ENCODE data around the gene HYAL4. TPM values are rescaled to one million over a fixed set of nuclear protein-coding genes. Genes with fewer than 3 reads are reported as not detected.
"Not testable (repeated sequence)": the region's sequence is repeated elsewhere in the genome, so short reads cannot be mapped to it uniquely, and the experiment has no call there.

Gene HYAL4, protein sequence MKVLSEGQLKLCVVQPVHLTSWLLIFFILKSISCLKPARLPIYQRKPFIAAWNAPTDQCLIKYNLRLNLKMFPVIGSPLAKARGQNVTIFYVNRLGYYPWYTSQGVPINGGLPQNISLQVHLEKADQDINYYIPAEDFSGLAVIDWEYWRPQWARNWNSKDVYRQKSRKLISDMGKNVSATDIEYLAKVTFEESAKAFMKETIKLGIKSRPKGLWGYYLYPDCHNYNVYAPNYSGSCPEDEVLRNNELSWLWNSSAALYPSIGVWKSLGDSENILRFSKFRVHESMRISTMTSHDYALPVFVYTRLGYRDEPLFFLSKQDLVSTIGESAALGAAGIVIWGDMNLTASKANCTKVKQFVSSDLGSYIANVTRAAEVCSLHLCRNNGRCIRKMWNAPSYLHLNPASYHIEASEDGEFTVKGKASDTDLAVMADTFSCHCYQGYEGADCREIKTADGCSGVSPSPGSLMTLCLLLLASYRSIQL
- total RNA-seq, result under 1 TPM in 1 of 8 experiments, not detected in 7; 0.24 TPM

DNA sequence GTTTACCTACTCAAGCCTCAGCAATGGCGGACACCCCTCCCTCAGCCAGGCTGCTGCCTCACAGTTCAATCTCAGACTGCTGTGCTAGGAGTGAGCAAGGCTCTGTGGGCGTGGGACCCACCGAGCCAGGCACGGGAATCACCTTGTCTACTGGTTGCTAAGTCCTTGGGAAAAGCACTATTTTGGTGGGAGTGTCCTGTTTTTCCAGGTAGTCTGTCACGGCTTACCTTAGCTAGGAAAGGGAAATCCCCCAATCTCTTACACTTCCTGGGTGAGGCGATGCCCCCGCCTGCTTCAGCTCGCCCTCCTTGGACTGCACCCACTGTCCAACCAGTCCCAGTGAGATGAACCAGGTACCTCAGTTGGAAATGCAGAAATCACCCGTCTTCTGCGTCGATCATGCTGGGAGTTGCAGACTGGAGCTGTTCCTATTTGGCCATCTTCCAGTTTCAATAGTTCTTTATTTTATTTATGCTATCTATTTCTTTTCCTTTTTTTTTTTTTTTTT, at the start of gene HYAL4:
Gene HYAL4 (plus strand): TSS at position 458 of the 508 bp plus-strand sequence. CDS start 23,105 bp downstream, outside the sequence.
- H3K4me3 ChIP-seq, result no peak within 1 kb of the TSS
- H3K27ac ChIP-seq, result no peak within 1 kb of the TSS
- in situ Hi-C loops (cut with MboI; ENCODE audit: low pct_unique_long_range_greater_than_20kb in 2 of 9, low sequenced_read_pairs in 9 of 9, unreplicated experiment in 9 of 9), result no loop called here
- no peaks in the 10 kb centered on the region for H3K4me1 ChIP-seq (replicated peaks in 1 of 2)
- no peak for ATAC-seq (replicated peaks in 6 of 8)
- 40 to 100% (median 90%) methylated on average over 1 to 6 of the region's 11 CpGs; no CpG with 5 or more reads in 3 of the 10 experiments for WGBS, 10 experiments

DNA sequence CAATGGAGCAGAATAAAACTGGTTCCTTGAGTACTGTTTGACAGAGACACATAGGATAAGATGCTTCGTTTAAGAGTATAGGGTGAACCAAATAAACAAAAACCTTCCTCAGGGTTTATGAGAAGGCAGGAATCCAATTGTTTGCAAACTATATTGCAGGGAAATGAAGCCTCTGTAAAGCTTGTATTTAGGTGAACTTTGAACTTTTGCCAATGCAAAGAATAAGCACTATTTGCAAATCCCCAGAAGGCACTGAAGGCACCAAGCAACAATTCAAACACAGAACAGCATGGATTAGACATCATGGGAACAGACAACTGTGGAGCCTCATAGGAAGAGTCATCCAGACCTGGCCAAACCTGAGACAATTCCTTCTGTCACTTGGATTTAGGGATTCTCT, 49.1 kb upstream of the HYAL4 start:
- in situ Hi-C loops (cut with MboI; ENCODE audit: low pct_unique_long_range_greater_than_20kb in 2 of 9, low sequenced_read_pairs in 9 of 9, unreplicated experiment in 9 of 9), result no loop called here
- H3K4me1 ChIP-seq (replicated peaks in 1 of 2), result no peaks in the 10 kb centered on the region
- ATAC-seq (replicated peaks in 6 of 8), result no peak
- WGBS, 10 experiments, result 0 to 86% (median 51%) methylated on average over 1 of the region's 1 CpG; no CpG with 5 or more reads in 4 of the 10 experiments
- no peak overlapping the region for H3K27ac ChIP-seq
- no peak overlapping the region for H3K4me3 ChIP-seq

DNA sequence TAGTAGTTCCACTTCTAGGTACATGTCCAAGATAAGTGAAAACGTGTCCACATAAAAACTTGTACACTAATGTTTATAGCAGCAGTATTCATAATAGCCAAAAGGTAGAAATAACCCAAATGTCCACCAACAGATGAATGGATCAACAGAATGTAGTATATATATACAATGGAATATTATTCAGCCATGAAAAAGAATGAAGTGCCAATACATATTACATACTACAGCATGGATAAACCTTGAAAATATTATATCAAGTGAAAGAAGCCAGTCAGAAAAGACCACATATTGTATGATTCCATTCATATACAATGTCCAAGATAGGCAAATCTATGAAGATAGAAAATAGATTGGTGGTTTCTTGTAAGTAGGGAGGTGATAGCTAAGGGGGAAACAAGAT, 48.4 kb upstream of the HYAL4 start:
- Histone ChIP-seq H3K4me1 (replicated peaks in 1 of 2) (no peaks in the 10 kb centered on the region), H3K27ac (no peak overlapping the region), H3K4me3 (no peak overlapping the region)
- in situ Hi-C loops (cut with MboI; ENCODE audit: low pct_unique_long_range_greater_than_20kb in 2 of 9, low sequenced_read_pairs in 9 of 9, unreplicated experiment in 9 of 9), result no loop called here
- ATAC-seq (replicated peaks in 6 of 8), result no peak
- 0 to 100% (median 67%) methylated on average over 1 of the region's 1 CpG; no CpG with 5 or more reads in 3 of the 10 experiments for WGBS, 10 experiments

DNA sequence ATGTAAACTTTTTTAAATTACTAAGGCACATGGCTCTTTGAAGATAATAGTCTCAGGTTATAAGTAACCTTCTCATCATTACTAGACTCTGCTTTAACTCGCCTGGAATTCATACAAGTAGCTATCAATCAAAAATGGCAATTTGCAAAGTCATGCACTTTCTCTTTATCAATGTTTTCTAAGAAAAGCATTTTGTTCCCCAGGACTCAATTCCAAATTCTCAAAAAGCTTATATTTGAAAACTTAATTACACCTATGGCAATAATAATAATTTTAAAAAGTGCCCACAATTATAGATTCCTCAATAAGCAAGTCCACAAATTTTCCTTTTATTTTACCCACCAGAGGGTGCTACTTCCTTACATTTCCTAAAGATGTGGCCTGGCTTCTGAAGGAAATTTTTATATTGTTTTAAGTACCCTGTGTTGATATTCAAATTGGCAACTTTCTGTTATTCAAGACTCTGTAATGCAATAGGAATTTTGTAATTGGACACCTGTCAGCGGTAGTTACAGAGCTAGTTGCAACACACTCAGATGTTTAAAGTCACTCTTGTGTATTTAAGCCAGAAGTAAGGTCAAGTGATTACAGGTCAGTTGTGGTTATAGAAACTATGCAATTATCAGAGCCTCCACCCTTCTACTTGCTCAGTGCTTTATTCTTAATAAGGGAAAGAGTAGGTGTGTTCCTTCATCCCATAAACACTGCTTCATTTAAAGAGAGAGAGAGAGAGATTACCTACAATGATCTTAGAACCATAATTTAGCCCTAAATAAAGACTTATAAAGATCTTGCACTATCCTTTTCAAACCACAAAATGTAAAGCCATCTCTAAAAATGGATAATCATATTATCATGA, 47.1 kb upstream of the HYAL4 start:
- Histone ChIP-seq H3K27ac (no peak overlapping the region), H3K4me3 (no peak overlapping the region), H3K4me1 (replicated peaks in 1 of 2) (no peaks in the 10 kb centered on the region)
- in situ Hi-C loops (cut with MboI; ENCODE audit: low pct_unique_long_range_greater_than_20kb in 2 of 9, low sequenced_read_pairs in 9 of 9, unreplicated experiment in 9 of 9), result no loop called here
- WGBS, 10 experiments, result 0 to 71% (median 39%) methylated on average over 1 to 2 of the region's 2 CpGs
- peak in 5 of 8 experiments; percentile 21 to 95 (median 90) for ATAC-seq (replicated peaks in 6 of 8)

GRCh38 chr7:123798532-123799188, 46.3 kb upstream of the HYAL4 start:
- Histone ChIP-seq H3K4me3 (no peak overlapping the region), H3K4me1 (replicated peaks in 1 of 2) (no peaks in the 10 kb centered on the region), H3K27ac (no peak overlapping the region)
- in situ Hi-C loops (cut with MboI; ENCODE audit: low pct_unique_long_range_greater_than_20kb in 2 of 9, low sequenced_read_pairs in 9 of 9, unreplicated experiment in 9 of 9), result no loop called here
- ATAC-seq (replicated peaks in 6 of 8), result no peak
- 20 to 97% (median 84%) methylated on average over 1 to 6 of the region's 6 CpGs; no CpG with 5 or more reads in 1 of the 10 experiments for WGBS, 10 experiments

- Histone ChIP-seq H3K4me1 (replicated peaks in 1 of 2) (no peaks in the 10 kb centered on the region), H3K4me3 (no peak overlapping the region), H3K27ac (no peak overlapping the region)
- ATAC-seq (replicated peaks in 6 of 8), result no peak
- WGBS, 10 experiments, result 0 to 92% (median 67%) methylated on average over 1 of the region's 1 CpG; no CpG with 5 or more reads in 1 of the 10 experiments
- in situ Hi-C loops (cut with MboI; ENCODE audit: low pct_unique_long_range_greater_than_20kb in 2 of 9, low sequenced_read_pairs in 9 of 9, unreplicated experiment in 9 of 9), result loop anchor here in 1 of 9 experiments (10.0 kb wide), 1 partner anchor 63 kb away; no protein-coding TSS in a partner anchor
These were observed 42.7 kb upstream of the HYAL4 start for GRCh38 chr7:123802249-123802648.

GRCh38 chr7:123805287-123805686, 39.7 kb upstream of the HYAL4 start:
- in situ Hi-C loops (cut with MboI; ENCODE audit: low pct_unique_long_range_greater_than_20kb in 2 of 9, low sequenced_read_pairs in 9 of 9, unreplicated experiment in 9 of 9), result loop anchor here in 1 of 9 experiments (10.0 kb wide), 1 partner anchor 60 kb away; no protein-coding TSS in a partner anchor
- Histone ChIP-seq H3K4me3 (no peak overlapping the region), H3K27ac (no peak overlapping the region), H3K4me1 (replicated peaks in 1 of 2) (no peaks in the 10 kb centered on the region)
- no peak for ATAC-seq (replicated peaks in 6 of 8)

- H3K27ac ChIP-seq, result no peak overlapping the region
- in situ Hi-C loops (cut with MboI; ENCODE audit: low pct_unique_long_range_greater_than_20kb in 2 of 9, low sequenced_read_pairs in 9 of 9, unreplicated experiment in 9 of 9), result loop anchor here in 1 of 9 experiments (10.0 kb wide), 1 partner anchor 55 kb away; no protein-coding TSS in a partner anchor
- H3K4me1 ChIP-seq (replicated peaks in 1 of 2), result no peaks in the 10 kb centered on the region
- 0 to 100% (median 40%) methylated on average over 1 to 2 of the region's 2 CpGs; no CpG with 5 or more reads in 4 of the 10 experiments for WGBS, 10 experiments
- no peak overlapping the region for H3K4me3 ChIP-seq
- ATAC-seq (replicated peaks in 6 of 8), result no peak
These were observed 35.5 kb upstream of the HYAL4 start for GRCh38 chr7:123809471-123809870.

- no peaks in the 10 kb centered on the region for H3K4me1 ChIP-seq (replicated peaks in 1 of 2)
- no peak overlapping the region for H3K27ac ChIP-seq
- no peak for ATAC-seq (replicated peaks in 6 of 8)
- H3K4me3 ChIP-seq, result no peak overlapping the region
- in situ Hi-C loops (cut with MboI; ENCODE audit: low pct_unique_long_range_greater_than_20kb in 2 of 9, low sequenced_read_pairs in 9 of 9, unreplicated experiment in 9 of 9), result no loop called here
These were observed 33.9 kb upstream of the HYAL4 start for GRCh38 chr7:123811056-123811455.

GRCh38 chr7:123816916-123817315, 28.1 kb upstream of the HYAL4 start:
- H3K27ac ChIP-seq, result no peak overlapping the region
- no peak overlapping the region for H3K4me3 ChIP-seq
- no peak for ATAC-seq (replicated peaks in 6 of 8)
- in situ Hi-C loops (cut with MboI; ENCODE audit: low pct_unique_long_range_greater_than_20kb in 2 of 9, low sequenced_read_pairs in 9 of 9, unreplicated experiment in 9 of 9), result no loop called here
- 0 to 100% (median 70%) methylated on average over 1 to 3 of the region's 3 CpGs for WGBS, 10 experiments
- H3K4me1 ChIP-seq (replicated peaks in 1 of 2), result no peaks in the 10 kb centered on the region

DNA sequence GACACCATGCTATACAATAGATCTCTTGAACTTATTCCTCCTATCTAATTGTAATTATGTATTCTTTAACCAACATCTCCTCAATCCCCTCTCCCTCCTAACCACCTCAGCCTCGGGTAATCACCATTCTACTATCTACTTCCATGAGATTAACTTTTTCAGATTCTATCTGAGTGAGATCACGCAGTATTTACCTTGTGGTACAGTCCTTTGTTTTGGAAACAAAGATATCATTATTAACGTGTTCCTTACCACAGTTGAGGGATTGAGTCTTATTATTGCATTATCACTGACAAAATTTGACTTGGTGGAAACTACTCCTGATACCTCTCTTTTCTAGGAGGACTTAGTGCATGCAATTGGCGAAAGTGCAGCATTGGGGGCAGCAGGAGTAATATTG, 26.0 kb upstream of the HYAL4 start:
- 5 to 92% (median 69%) methylated on average over 1 to 4 of the region's 4 CpGs for WGBS, 10 experiments

DNA sequence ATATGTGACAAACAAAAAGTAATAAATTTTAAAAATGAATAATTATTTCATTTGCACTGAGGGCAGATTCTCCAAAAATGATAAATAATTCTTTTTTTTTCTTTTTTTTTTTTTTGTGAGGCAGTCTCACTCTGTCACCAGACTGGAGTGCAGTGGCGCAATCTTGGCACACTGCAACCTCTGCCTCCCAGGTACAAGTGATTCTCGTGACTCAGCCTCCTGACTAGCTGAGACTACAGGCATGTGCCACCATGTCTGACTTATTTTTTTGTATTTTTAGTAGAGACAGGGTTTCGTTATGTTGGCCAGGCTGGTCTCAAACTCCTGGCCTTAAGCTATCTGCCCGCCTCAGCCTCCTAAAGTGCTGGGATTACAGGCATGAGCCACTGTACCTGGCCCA, 25.2 kb upstream of the HYAL4 start:
- in situ Hi-C loops (cut with MboI; ENCODE audit: low pct_unique_long_range_greater_than_20kb in 2 of 9, low sequenced_read_pairs in 9 of 9, unreplicated experiment in 9 of 9); ATAC-seq (replicated peaks in 6 of 8); H3K4me3 ChIP-seq; H3K4me1 ChIP-seq (replicated peaks in 1 of 2); H3K27ac ChIP-seq: not testable (repeated sequence)
- 0 to 100% (median 63%) methylated on average over 1 to 4 of the region's 4 CpGs; no CpG with 5 or more reads in 2 of the 10 experiments for WGBS, 10 experiments

More for the DNA sequence above, 26.0 kb upstream of the HYAL4 start:
- Histone ChIP-seq H3K27ac (no peak overlapping the region), H3K4me3 (no peak overlapping the region), H3K4me1 (replicated peaks in 1 of 2) (no peaks in the 10 kb centered on the region)
- no peak for ATAC-seq (replicated peaks in 6 of 8)
- in situ Hi-C loops (cut with MboI; ENCODE audit: low pct_unique_long_range_greater_than_20kb in 2 of 9, low sequenced_read_pairs in 9 of 9, unreplicated experiment in 9 of 9), result no loop called here

All from motor neuron (in vitro differentiated cells).